Esophagus muscularis mucosa (tissue), 4 donors: ENCODE results near the gene PAWR.

ENCODE experiments used
- EP300 ChIP-seq: sonication (generic); formaldehyde crosslinking; IDR thresholded peaks from one replicate; pipeline ENCODE4 v1.6.1; 2017; ENCODE audit warnings: antibody characterized with exemption
- POLR2A ChIP-seq: fragments of 450-650 bp; IDR thresholded peaks from one replicate; pipeline ENCODE4 v1.6.1; 2017; ENCODE audit warnings: antibody characterized with exemption, moderate library complexity, mild to moderate bottlenecking, low read depth
- POLR2AphosphoS5 ChIP-seq, 2 donors: sonication (generic); formaldehyde crosslinking; IDR thresholded peaks; one replicate each; pipeline ENCODE4 v1.6.1; 2017; ENCODE audit warnings: antibody characterized with exemption in 2 of 2
- TF ChIP-seq, protein P1 (sequence below), 3 experiments: fragments of 200-600 bp in 2 of 3; fragments of 450-650 bp in 1 of 3; sonication (generic) in 2 of 3; IDR thresholded peaks; one replicate each; pipeline ENCODE4 v1.5.1; 2017 to 2019; ENCODE audit warnings: antibody characterized with exemption in 3 of 3, mild to moderate bottlenecking in 2 of 3, moderate library complexity in 1 of 3

DNA sequence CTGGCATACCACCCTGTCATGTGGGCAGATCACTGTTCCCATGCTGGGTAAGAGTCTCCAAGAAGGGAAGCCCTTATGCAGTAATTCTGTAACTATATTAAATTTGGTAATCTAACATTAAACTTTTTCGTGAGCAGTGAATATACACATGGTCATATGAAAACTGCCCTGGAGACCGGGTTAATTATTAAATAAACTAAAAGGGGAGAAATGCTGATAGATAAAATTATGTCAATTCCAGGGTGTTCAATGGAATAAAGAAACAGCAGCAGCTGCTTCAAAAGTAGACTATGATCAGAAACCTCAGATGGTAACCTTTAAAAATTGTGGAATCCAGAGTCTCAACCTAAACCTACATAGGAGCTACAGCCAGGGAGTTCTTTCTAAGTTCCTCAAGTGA, 100.0 kb downstream of the PAWR start:
- TF ChIP-seq POLR2A (no peak), POLR2AphosphoS5 (IDR thresholded peaks at IDR 0.05) (no peak), EP300 (no peak)
- TF ChIP-seq, protein P1, sequence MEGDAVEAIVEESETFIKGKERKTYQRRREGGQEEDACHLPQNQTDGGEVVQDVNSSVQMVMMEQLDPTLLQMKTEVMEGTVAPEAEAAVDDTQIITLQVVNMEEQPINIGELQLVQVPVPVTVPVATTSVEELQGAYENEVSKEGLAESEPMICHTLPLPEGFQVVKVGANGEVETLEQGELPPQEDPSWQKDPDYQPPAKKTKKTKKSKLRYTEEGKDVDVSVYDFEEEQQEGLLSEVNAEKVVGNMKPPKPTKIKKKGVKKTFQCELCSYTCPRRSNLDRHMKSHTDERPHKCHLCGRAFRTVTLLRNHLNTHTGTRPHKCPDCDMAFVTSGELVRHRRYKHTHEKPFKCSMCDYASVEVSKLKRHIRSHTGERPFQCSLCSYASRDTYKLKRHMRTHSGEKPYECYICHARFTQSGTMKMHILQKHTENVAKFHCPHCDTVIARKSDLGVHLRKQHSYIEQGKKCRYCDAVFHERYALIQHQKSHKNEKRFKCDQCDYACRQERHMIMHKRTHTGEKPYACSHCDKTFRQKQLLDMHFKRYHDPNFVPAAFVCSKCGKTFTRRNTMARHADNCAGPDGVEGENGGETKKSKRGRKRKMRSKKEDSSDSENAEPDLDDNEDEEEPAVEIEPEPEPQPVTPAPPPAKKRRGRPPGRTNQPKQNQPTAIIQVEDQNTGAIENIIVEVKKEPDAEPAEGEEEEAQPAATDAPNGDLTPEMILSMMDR (IDR thresholded peaks at IDR 0.05), result no peak
